H1 (cell line): ENCODE results near the gene PLSCR3. TPM values are rescaled to one million over a fixed set of nuclear protein-coding genes. Genes with fewer than 3 reads are reported as not detected.

Experiments
- CTCF ChIA-PET: fragments of 300-600 bp; sonication (Branson Sonifier 250); formaldehyde crosslinking; loops from one replicate; lab custom pipeline; 2021; ENCODE audit not compliant: partially characterized antibody; lab: Charles Lee
- POLR2A ChIA-PET: fragments of 300-600 bp; sonication (Branson Sonifier 250); formaldehyde crosslinking; loops from one replicate; lab custom pipeline; 2021; ENCODE audit warnings: inconsistent platforms; ENCODE audit not compliant: partially characterized antibody; lab: Charles Lee
- DNase-seq, 2 experiments: peaks; one replicate each; pipeline versions ENCODE4 v3.0.0 to v3.0.0-alpha.2; 2010 to 2022; ENCODE audit warnings: low spot score in 2 of 2, low read depth in 1 of 2, mixed read lengths in 1 of 2
- FAIRE-seq: peaks from 2 replicates; lab custom pipeline; 2011; peaks lifted over from hg19 to GRCh38; lab: Jason Lieb, UNC
- H2AFZ ChIP-seq: 2 replicates; pipeline ENCODE4 v1.8.1; 2012; ENCODE audit warnings: low read length, inconsistent platforms
- H2AK5ac ChIP-seq: 2 replicates; pipeline ENCODE4 v1.6.1; 2013; ENCODE audit warnings: low read depth, low read length
- H2BK120ac ChIP-seq: replicated peaks from 2 replicates; pipeline ENCODE3; 2013; ENCODE audit warnings: low read depth, low read length, inconsistent platforms
- H2BK12ac ChIP-seq: 2 replicates; pipeline ENCODE4 v1.6.1; 2013; ENCODE audit warnings: low read depth, low read length
- H2BK15ac ChIP-seq: 2 replicates; pipeline ENCODE4 v1.6.1; 2013; ENCODE audit warnings: low read length
- H2BK20ac ChIP-seq: 2 replicates; pipeline ENCODE4 v1.6.1; 2013; ENCODE audit warnings: low read length
- H2BK5ac ChIP-seq: 2 replicates; pipeline ENCODE4 v1.6.1; 2013; ENCODE audit warnings: low read depth, low read length
- H3K14ac ChIP-seq: 2 replicates; pipeline ENCODE4 v1.6.1; 2013; ENCODE audit warnings: inconsistent platforms; ENCODE audit not compliant: insufficient read length
- H3K18ac ChIP-seq: 2 replicates; pipeline ENCODE4 v1.6.1; 2013; ENCODE audit warnings: low read length; ENCODE audit errors: extremely low read depth
- H3K23ac ChIP-seq: 2 replicates; pipeline ENCODE4 v1.6.1; 2013; ENCODE audit warnings: inconsistent platforms; ENCODE audit not compliant: insufficient read length
- H3K23me2 ChIP-seq: 2 replicates; pipeline ENCODE4 v1.6.1; 2013; ENCODE audit warnings: low read depth, low read length
- H3K27ac ChIP-seq: 2 replicates; pipeline ENCODE4 v1.6.1; 2011; ENCODE audit warnings: low read depth, low read length, inconsistent platforms
- H3K27me3 ChIP-seq, 4 experiments: replicated peaks in 1 of 4; 1 replicate in 1 of 4; 2 replicates in 3 of 4; pipeline versions ENCODE4 v1.6.1 to v1.8.1; 2011 to 2013; ENCODE audit warnings: low read length in 3 of 4, mild to moderate bottlenecking in 3 of 4, inconsistent platforms in 2 of 4, mixed read lengths in 2 of 4, moderate library complexity in 1 of 4; ENCODE audit not compliant: control insufficient read depth in 3 of 4, insufficient read depth in 3 of 4; ENCODE audit errors: extremely low read depth in 1 of 4
- H3K36me3 ChIP-seq, 4 experiments: 2 replicates each; pipeline versions ENCODE4 v1.6.1 to v1.8.1; 2011 to 2013; ENCODE audit warnings: mild to moderate bottlenecking in 4 of 4, low read length in 3 of 4, moderate library complexity in 2 of 4, control low read depth in 1 of 4, inconsistent platforms in 1 of 4; ENCODE audit not compliant: insufficient read depth in 4 of 4, control insufficient read depth in 2 of 4
- H3K4ac ChIP-seq: replicated peaks from 2 replicates; pipeline ENCODE3; 2013; ENCODE audit warnings: low read length, low read depth, mixed read lengths, inconsistent platforms; ENCODE audit not compliant: insufficient read length
- H3K4me1 ChIP-seq, 4 experiments: replicated peaks in 1 of 4; 1 replicate in 1 of 4; 2 replicates in 3 of 4; pipeline versions ENCODE4 v1.6.1 to v1.8.1; 2011 to 2013; ENCODE audit warnings: low read length in 3 of 4, inconsistent platforms in 2 of 4, mixed read lengths in 1 of 4; ENCODE audit not compliant: insufficient read depth in 4 of 4, control insufficient read depth in 3 of 4
- H3K4me2 ChIP-seq, 2 experiments: 2 replicates each; pipeline versions ENCODE4 v1.6.1 to v1.8.1; 2011 to 2013; ENCODE audit warnings: low read depth in 2 of 2, low read length in 2 of 2, control low read depth in 1 of 2, inconsistent platforms in 1 of 2, mild to moderate bottlenecking in 1 of 2; ENCODE audit not compliant: insufficient read depth in 1 of 2
- H3K4me3 ChIP-seq, 4 experiments: fragments of 200-600, 300-600 bp in 1 of 4; sonication (generic), shearing (Covaris generic), sonication (Bioruptor Twin) in 1 of 4; 2 replicates each; pipeline versions ENCODE4 v1.5.1 to v1.8.1; 2011 to 2016; ENCODE audit warnings: low read length in 4 of 4, low read depth in 3 of 4, control low read depth in 2 of 4, inconsistent platforms in 2 of 4, mild to moderate bottlenecking in 2 of 4, mixed read lengths in 1 of 4, moderate library complexity in 1 of 4; ENCODE audit not compliant: insufficient read depth in 2 of 4; ENCODE audit errors: extremely low read depth in 1 of 4
- H3K56ac ChIP-seq: replicated peaks from 2 replicates; pipeline ENCODE3; 2013; ENCODE audit warnings: low read depth, mild to moderate bottlenecking, mixed read lengths, low read length, inconsistent platforms; ENCODE audit not compliant: insufficient read length
- H3K79me1 ChIP-seq: 2 replicates; pipeline ENCODE4 v1.6.1; 2013; ENCODE audit warnings: low read depth, low read length, control low read depth
- H3K79me2 ChIP-seq, 2 experiments: 2 replicates each; pipeline versions ENCODE4 v1.6.1 to v1.8.1; 2012 to 2013; ENCODE audit warnings: low read length in 2 of 2, mild to moderate bottlenecking in 2 of 2, inconsistent platforms in 1 of 2; ENCODE audit not compliant: insufficient read depth in 2 of 2, control insufficient read depth in 1 of 2
- H3K9ac ChIP-seq, 4 experiments: replicated peaks in 1 of 4; 1 replicate in 1 of 4; 2 replicates in 3 of 4; pipeline versions ENCODE4 v1.6.1 to v1.8.1; 2011 to 2013; ENCODE audit warnings: low read depth in 3 of 4, low read length in 3 of 4, control low read depth in 2 of 4, mild to moderate bottlenecking in 2 of 4, moderate library complexity in 2 of 4, inconsistent platforms in 1 of 4; ENCODE audit errors: extremely low read depth in 1 of 4
- H3K9me3 ChIP-seq, 2 experiments: 2 replicates each; pipeline versions ENCODE4 v1.6.1 to v1.8.1; 2012 to 2013; ENCODE audit warnings: mild to moderate bottlenecking in 2 of 2, moderate library complexity in 2 of 2, control low read depth in 1 of 2, inconsistent platforms in 1 of 2, low read depth in 1 of 2, low read length in 1 of 2, mixed read lengths in 1 of 2; ENCODE audit not compliant: insufficient read depth in 2 of 2
- H4K20me1 ChIP-seq, 2 experiments: replicated peaks in 1 of 2; 2 replicates each; pipeline versions ENCODE3 to v1.8.1; 2011 to 2013; ENCODE audit warnings: inconsistent platforms in 2 of 2, low read length in 2 of 2, mild to moderate bottlenecking in 1 of 2; ENCODE audit not compliant: insufficient read depth in 2 of 2, control insufficient read depth in 1 of 2
- H4K5ac ChIP-seq: 2 replicates; pipeline ENCODE4 v1.6.1; 2013; ENCODE audit warnings: low read length, low read depth, mixed read lengths, inconsistent platforms; ENCODE audit not compliant: insufficient read length
- H4K8ac ChIP-seq: 2 replicates; pipeline ENCODE4 v1.8.0; 2013; ENCODE audit warnings: mild to moderate bottlenecking, moderate library complexity, low read length, inconsistent platforms; ENCODE audit not compliant: insufficient read depth; ENCODE audit errors: extremely low read depth
- H4K91ac ChIP-seq: replicated peaks from 2 replicates; pipeline ENCODE3; 2013; ENCODE audit warnings: low read length, mixed read lengths, inconsistent platforms; ENCODE audit not compliant: insufficient read length
- BCL11A ChIP-seq, 2 experiments: IDR thresholded peaks; one replicate each; pipeline ENCODE4 v1.6.1; 2011; ENCODE audit warnings: low read depth in 2 of 2, low read length in 2 of 2, mild to moderate bottlenecking in 2 of 2
- CEBPB ChIP-seq: IDR thresholded peaks from 2 replicates; pipeline ENCODE4 v1.6.1; 2012; ENCODE audit warnings: low read depth, low read length
- GTF2F1 ChIP-seq: IDR thresholded peaks from 2 replicates; pipeline ENCODE4 v1.6.1; 2012; ENCODE audit warnings: low read depth, low read length, improper control_type of control experiment, borderline replicate concordance
- POLR2A ChIP-seq, 2 experiments: IDR thresholded peaks; 1 replicate in 1 of 2; 2 replicates in 1 of 2; pipeline ENCODE4 v1.6.1; 2011; ENCODE audit warnings: low read depth in 2 of 2, low read length in 2 of 2, mild to moderate bottlenecking in 2 of 2; ENCODE audit errors: control extremely low read depth in 1 of 2
- SAP30 ChIP-seq: fragments of 300-600 bp; sonication (generic); IDR thresholded peaks from 2 replicates; pipeline ENCODE4 v1.7.1; 2012; ENCODE audit warnings: low read length, moderate library complexity, mild to moderate bottlenecking, inconsistent platforms; ENCODE audit not compliant: insufficient read depth, insufficient replicate concordance
- SUZ12 ChIP-seq: fragments of 200-600 bp; sonication (generic); IDR thresholded peaks from 2 replicates; pipeline ENCODE4 v1.6.1; 2012; ENCODE audit warnings: mild to moderate bottlenecking, inconsistent platforms, low read length, moderate library complexity, mixed read lengths
- TEAD4 ChIP-seq: IDR thresholded peaks from 2 replicates; pipeline ENCODE4 v1.6.1; 2012; ENCODE audit warnings: low read depth, low read length, inconsistent platforms, mixed read lengths
- WGBS, 2 experiments: shearing (Covaris generic) in 1 of 2; methylation state at CpG; one replicate each; pipeline versions ENCODE4 v1.1.6 to v1.1.7; 2013 to 2015; ENCODE audit warnings: low lambda C conversion rate in 2 of 2, mixed read lengths in 2 of 2, inconsistent platforms in 1 of 2, low coverage in 1 of 2, missing lambda C conversion rate in 1 of 2; ENCODE audit not compliant: insufficient replicate concordance in 2 of 2, insufficient coverage in 1 of 2, insufficient read length in 1 of 2; ENCODE audit errors: extremely low coverage in 1 of 2, missing lambda C conversion rate in 1 of 2; 5-methylcytosine and 5-hydroxymethylcytosine counted together
- polyA plus RNA-seq, 7 experiments: library from polyadenylated mRNA; depleted of rRNA in 3 of 7; stranded (reverse) in 5 of 7; unstranded in 2 of 7; fragments of >200 nt in 5 of 7; fragments of 200-250 nt in 2 of 7; gene quantifications; 1 replicate in 5 of 7; 2 replicates in 1 of 7; 4 replicates in 1 of 7; pipeline versions ENCODE4 v1.2.1 to v1.2.3, GENCODE V29; 2011 to 2013; ENCODE audit warnings: missing spikeins in 2 of 7, mixed read lengths in 2 of 7
- total RNA-seq: library from RNA; stranded (reverse); fragmentation: NEBNext Ultra II Directional; extraction: Animal tissue kit (Norgen Biotek cat#: 25700); gene quantifications from 2 replicates; pipeline ENCODE4 v1.2.1, GENCODE V29; 2021
- TF ChIP-seq, protein P1 (sequence below): IDR thresholded peaks from 2 replicates; pipeline ENCODE4 v1.6.1; 2011; ENCODE audit warnings: low read length, improper control_type of control experiment
- TF ChIP-seq, protein P2 (sequence below): IDR thresholded peaks from 2 replicates; pipeline ENCODE4 v1.6.1; 2012; ENCODE audit warnings: inconsistent platforms

The PLSCR3 gene
- total and polyA plus RNA-seq, 2 of the 8 experiments (the other 6 are each of a cell fraction or from before 2014, with no cell fraction given) = 36.1 to 38.7 TPM

DNA sequence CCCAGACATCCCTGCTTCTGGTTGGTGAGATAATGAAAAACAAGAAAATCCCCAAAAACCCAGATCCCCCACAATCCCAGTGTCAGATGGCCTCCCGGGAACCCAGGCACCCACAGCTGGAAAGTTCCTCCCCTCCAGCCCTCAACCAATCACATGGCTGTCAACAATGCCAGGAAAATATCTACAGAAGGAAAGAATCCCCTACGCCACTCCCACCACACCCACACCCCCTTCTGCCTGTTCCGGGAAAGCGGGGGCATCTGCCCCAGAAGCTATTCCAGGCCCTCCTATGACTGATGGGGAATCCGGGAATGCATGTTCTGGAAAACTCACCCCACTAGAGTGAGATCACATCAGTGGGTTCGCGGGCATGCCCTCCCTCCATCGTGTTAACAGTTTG is 37.6 kb downstream of the PLSCR3 start:
- FAIRE-seq (no peak), DNase-seq (no peak)
- H2AFZ ChIP-seq = no peak overlapping the region
- H2BK15ac ChIP-seq = peak overlapping the region; percentile 81; the same call in 1 of the 2 replicates
- H3K9me3 ChIP-seq = no peaks in the 10 kb centered on the region
- H2BK20ac ChIP-seq = no peak overlapping the region
- no peak overlapping the region for H3K14ac ChIP-seq
- H4K5ac ChIP-seq = no peak overlapping the region
- H2BK120ac ChIP-seq = no peak overlapping the region
- ChIA-PET CTCF (interaction anchor here (0.6 to 6.5 kb wide), 29 partner anchors 11 to 216 kb away, joined by 3 to 56 read pairs (median 7); partner anchors contain the start of genes ACAP1, CHRNB1, NEURL4 and PLSCR3), POLR2A (interaction anchor here (0.7 to 2.2 kb wide), 8 partner anchors 11 to 128 kb away, joined by 3 to 8 read pairs (median 4); partner anchors contain the start of genes ACAP1, FGF11, POLR2A and SLC35G6)
- H2BK12ac ChIP-seq = no peak overlapping the region
- peaks cover 0 to 8% (median 2%) of the 10 kb centered on the region in 4 experiments; a peak in 5 of 7 replicates for H3K4me1 ChIP-seq
- H3K9ac ChIP-seq = no peak overlapping the region
- no peaks in the 10 kb centered on the region for H3K36me3 ChIP-seq
- H3K23me2 ChIP-seq = peaks cover 2% of the 10 kb centered on the region; the same call in 1 of the 2 replicates
- no peaks in the 10 kb centered on the region for H3K27me3 ChIP-seq
- 81% methylated on average over 8 of the region's 8 CpGs; no CpG with 5 or more reads in 1 of the 2 experiments for WGBS, 2 experiments
- H3K4me3 ChIP-seq = peak overlapping the region in 1 of 4 experiments; percentile 45; a peak in 2 of 8 replicates
- no peak overlapping the region for H2BK5ac ChIP-seq
- H3K18ac ChIP-seq = 0 out of 2 replicates have a peak overlapping the region, but pooled peaks have one; percentile 32
- no peaks in the 10 kb centered on the region for H3K79me2 ChIP-seq
- H3K4ac ChIP-seq = no peak overlapping the region
- H4K91ac ChIP-seq = no peak overlapping the region
- no peaks in the 10 kb centered on the region for H4K20me1 ChIP-seq
- H4K8ac ChIP-seq = no peak overlapping the region; the same call in 1 of the 2 replicates
- no peaks in the 10 kb centered on the region for H3K79me1 ChIP-seq
- H2AK5ac ChIP-seq = no peak overlapping the region
- H3K4me2 ChIP-seq = peak overlapping the region in 1 of 2 experiments; percentile 3; a peak in 1 of 4 replicates
- H3K23ac ChIP-seq = no peak overlapping the region
- H3K27ac ChIP-seq = no peak overlapping the region
- no peak overlapping the region for H3K56ac ChIP-seq
- TF ChIP-seq POLR2A (IDR thresholded peaks at IDR 0.05; ENCODE audit: control extremely low read depth in 1 of 2, low read depth in 2 of 2, low read length in 2 of 2) = no peak
- no peak for TF ChIP-seq BCL11A (IDR thresholded peaks at IDR 0.05; ENCODE audit: low read depth in 2 of 2, low read length in 2 of 2)
- no peak for TF ChIP-seq GTF2F1
- no peak for TF ChIP-seq SUZ12
- TF ChIP-seq CEBPB = no peak
- TF ChIP-seq TEAD4 = no peak
- TF ChIP-seq, protein P1, sequence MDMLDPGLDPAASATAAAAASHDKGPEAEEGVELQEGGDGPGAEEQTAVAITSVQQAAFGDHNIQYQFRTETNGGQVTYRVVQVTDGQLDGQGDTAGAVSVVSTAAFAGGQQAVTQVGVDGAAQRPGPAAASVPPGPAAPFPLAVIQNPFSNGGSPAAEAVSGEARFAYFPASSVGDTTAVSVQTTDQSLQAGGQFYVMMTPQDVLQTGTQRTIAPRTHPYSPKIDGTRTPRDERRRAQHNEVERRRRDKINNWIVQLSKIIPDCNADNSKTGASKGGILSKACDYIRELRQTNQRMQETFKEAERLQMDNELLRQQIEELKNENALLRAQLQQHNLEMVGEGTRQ = no peak
- no peak for TF ChIP-seq SAP30
- TF ChIP-seq, protein P2, sequence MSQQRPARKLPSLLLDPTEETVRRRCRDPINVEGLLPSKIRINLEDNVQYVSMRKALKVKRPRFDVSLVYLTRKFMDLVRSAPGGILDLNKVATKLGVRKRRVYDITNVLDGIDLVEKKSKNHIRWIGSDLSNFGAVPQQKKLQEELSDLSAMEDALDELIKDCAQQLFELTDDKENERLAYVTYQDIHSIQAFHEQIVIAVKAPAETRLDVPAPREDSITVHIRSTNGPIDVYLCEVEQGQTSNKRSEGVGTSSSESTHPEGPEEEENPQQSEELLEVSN = no peak
